Measurements from ENCODE around the gene KRT37.

Gene KRT37

GRCh38 chr17:41453066-41453465 is 28.7 kb upstream of the KRT37 start:
- no CpG with 5 or more reads among the region's 3 CpGs for WGBS (ENCODE audit: insufficient coverage, insufficient read length)
- no peak for DNase-seq (ENCODE audit: low read depth, low spot score)
- Histone ChIP-seq H3K27me3 (ENCODE audit: control insufficient read depth, insufficient read depth, low read length) (no peaks in the 10 kb centered on the region), H3K27ac (ENCODE audit: low read length) (no peak overlapping the region), H3K4me1 (ENCODE audit: control insufficient read depth, insufficient read depth, low read length) (no peaks in the 10 kb centered on the region), H3K4me3 (ENCODE audit: low read length) (no peak overlapping the region), H3K9me3 (ENCODE audit: control insufficient read depth, insufficient read depth, low read length) (no peaks in the 10 kb centered on the region; the same call in 1 of the 2 replicates), H3K36me3 (ENCODE audit: control insufficient read depth, insufficient read depth, low read length) (no peaks in the 10 kb centered on the region)

GRCh38 chr17:41452281-41452680 is 27.9 kb upstream of the KRT37 start:
- H3K4me3 ChIP-seq (ENCODE audit: low read length), result no peak overlapping the region
- no peaks in the 10 kb centered on the region; the same call in 1 of the 2 replicates for H3K9me3 ChIP-seq (ENCODE audit: control insufficient read depth, insufficient read depth, low read length)
- no peaks in the 10 kb centered on the region for H3K27me3 ChIP-seq (ENCODE audit: control insufficient read depth, insufficient read depth, low read length)
- no peak for DNase-seq (ENCODE audit: low read depth, low spot score)
- H3K4me1 ChIP-seq (ENCODE audit: control insufficient read depth, insufficient read depth, low read length), result no peaks in the 10 kb centered on the region
- no peaks in the 10 kb centered on the region for H3K36me3 ChIP-seq (ENCODE audit: control insufficient read depth, insufficient read depth, low read length)
- WGBS (ENCODE audit: insufficient coverage, insufficient read length), result no CpG with 5 or more reads among the region's 4 CpGs
- H3K27ac ChIP-seq (ENCODE audit: low read length), result no peak overlapping the region

GRCh38 chr17:41451154-41451728 is 26.9 kb upstream of the KRT37 start:
- WGBS (ENCODE audit: insufficient coverage, insufficient read length), result 100% methylated on average over 2 of the region's 2 CpGs
- H3K4me3 ChIP-seq (ENCODE audit: low read length), result no peak overlapping the region
- H3K27ac ChIP-seq (ENCODE audit: low read length), result no peak overlapping the region
- no peaks in the 10 kb centered on the region for H3K27me3 ChIP-seq (ENCODE audit: control insufficient read depth, insufficient read depth, low read length)
- no peaks in the 10 kb centered on the region for H3K4me1 ChIP-seq (ENCODE audit: control insufficient read depth, insufficient read depth, low read length)
- no peaks in the 10 kb centered on the region; the same call in 1 of the 2 replicates for H3K9me3 ChIP-seq (ENCODE audit: control insufficient read depth, insufficient read depth, low read length)
- DNase-seq (ENCODE audit: low read depth, low spot score), result no peak
- no peaks in the 10 kb centered on the region for H3K36me3 ChIP-seq (ENCODE audit: control insufficient read depth, insufficient read depth, low read length)

GRCh38 chr17:41449008-41449407 is 24.6 kb upstream of the KRT37 start:
- Histone ChIP-seq H3K4me1 (ENCODE audit: control insufficient read depth, insufficient read depth, low read length) (no peaks in the 10 kb centered on the region), H3K4me3 (ENCODE audit: low read length) (no peak overlapping the region), H3K36me3 (ENCODE audit: control insufficient read depth, insufficient read depth, low read length) (no peaks in the 10 kb centered on the region), H3K27ac (ENCODE audit: low read length) (no peak overlapping the region), H3K9me3 (ENCODE audit: control insufficient read depth, insufficient read depth, low read length) (no peaks in the 10 kb centered on the region; the same call in 1 of the 2 replicates), H3K27me3 (ENCODE audit: control insufficient read depth, insufficient read depth, low read length) (no peaks in the 10 kb centered on the region)
- DNase-seq (ENCODE audit: low read depth, low spot score), result no peak
- no CpG with 5 or more reads among the region's 6 CpGs for WGBS (ENCODE audit: insufficient coverage, insufficient read length)

GRCh38 chr17:41448506-41448905 is 24.1 kb upstream of the KRT37 start:
- H3K27ac ChIP-seq (ENCODE audit: low read length), result no peak overlapping the region
- WGBS (ENCODE audit: insufficient coverage, insufficient read length), result no CpG with 5 or more reads among the region's 2 CpGs
- no peaks in the 10 kb centered on the region; the same call in 1 of the 2 replicates for H3K9me3 ChIP-seq (ENCODE audit: control insufficient read depth, insufficient read depth, low read length)
- H3K27me3 ChIP-seq (ENCODE audit: control insufficient read depth, insufficient read depth, low read length), result no peaks in the 10 kb centered on the region
- no peaks in the 10 kb centered on the region for H3K36me3 ChIP-seq (ENCODE audit: control insufficient read depth, insufficient read depth, low read length)
- no peaks in the 10 kb centered on the region for H3K4me1 ChIP-seq (ENCODE audit: control insufficient read depth, insufficient read depth, low read length)
- no peak for DNase-seq (ENCODE audit: low read depth, low spot score)
- H3K4me3 ChIP-seq (ENCODE audit: low read length), result no peak overlapping the region

GRCh38 chr17:41446806-41447205 is 22.4 kb upstream of the KRT37 start:
- Histone ChIP-seq H3K27ac (ENCODE audit: low read length) (no peak overlapping the region), H3K4me3 (ENCODE audit: low read length) (no peak overlapping the region), H3K36me3 (ENCODE audit: control insufficient read depth, insufficient read depth, low read length) (no peaks in the 10 kb centered on the region), H3K9me3 (ENCODE audit: control insufficient read depth, insufficient read depth, low read length) (no peaks in the 10 kb centered on the region; the same call in 1 of the 2 replicates), H3K4me1 (ENCODE audit: control insufficient read depth, insufficient read depth, low read length) (no peaks in the 10 kb centered on the region), H3K27me3 (ENCODE audit: control insufficient read depth, insufficient read depth, low read length) (no peaks in the 10 kb centered on the region)
- WGBS (ENCODE audit: insufficient coverage, insufficient read length), result no CpG with 5 or more reads among the region's 2 CpGs
- DNase-seq (ENCODE audit: low read depth, low spot score), result no peak

GRCh38 chr17:41444640-41445039 is 20.3 kb upstream of the KRT37 start:
- Histone ChIP-seq H3K4me3 (ENCODE audit: low read length) (no peak overlapping the region), H3K9me3 (ENCODE audit: control insufficient read depth, insufficient read depth, low read length) (no peaks in the 10 kb centered on the region), H3K36me3 (ENCODE audit: control insufficient read depth, insufficient read depth, low read length) (no peaks in the 10 kb centered on the region; the same call in 1 of the 2 replicates), H3K4me1 (ENCODE audit: control insufficient read depth, insufficient read depth, low read length) (no peaks in the 10 kb centered on the region), H3K27me3 (ENCODE audit: control insufficient read depth, insufficient read depth, low read length) (no peaks in the 10 kb centered on the region), H3K27ac (ENCODE audit: low read length) (no peak overlapping the region)
- no CpG with 5 or more reads among the region's 3 CpGs for WGBS (ENCODE audit: insufficient coverage, insufficient read length)
- DNase-seq (ENCODE audit: low read depth, low spot score), result no peak

- Histone ChIP-seq H3K4me3 (ENCODE audit: low read length) (no peak overlapping the region), H3K4me1 (ENCODE audit: control insufficient read depth, insufficient read depth, low read length) (no peaks in the 10 kb centered on the region), H3K9me3 (ENCODE audit: control insufficient read depth, insufficient read depth, low read length) (no peaks in the 10 kb centered on the region), H3K27me3 (ENCODE audit: control insufficient read depth, insufficient read depth, low read length) (no peaks in the 10 kb centered on the region), H3K27ac (ENCODE audit: low read length) (no peak overlapping the region), H3K36me3 (ENCODE audit: control insufficient read depth, insufficient read depth, low read length) (no peaks in the 10 kb centered on the region; the same call in 1 of the 2 replicates)
- DNase-seq (ENCODE audit: low read depth, low spot score), result no peak
- no CpG with 5 or more reads among the region's 1 CpG for WGBS (ENCODE audit: insufficient coverage, insufficient read length)
Measured at GRCh38 chr17:41444186-41444585, 19.8 kb upstream of the KRT37 start.

GRCh38 chr17:41442739-41443138 is 18.4 kb upstream of the KRT37 start:
- DNase-seq (ENCODE audit: low read depth, low spot score), result no peak
- Histone ChIP-seq H3K27ac (ENCODE audit: low read length) (no peak overlapping the region), H3K4me1 (ENCODE audit: control insufficient read depth, insufficient read depth, low read length) (no peaks in the 10 kb centered on the region), H3K9me3 (ENCODE audit: control insufficient read depth, insufficient read depth, low read length) (no peaks in the 10 kb centered on the region), H3K4me3 (ENCODE audit: low read length) (no peak overlapping the region), H3K27me3 (ENCODE audit: control insufficient read depth, insufficient read depth, low read length) (no peaks in the 10 kb centered on the region), H3K36me3 (ENCODE audit: control insufficient read depth, insufficient read depth, low read length) (no peaks in the 10 kb centered on the region; the same call in 1 of the 2 replicates)
- WGBS (ENCODE audit: insufficient coverage, insufficient read length), result no CpG with 5 or more reads among the region's 4 CpGs

- H3K9me3 ChIP-seq (ENCODE audit: control insufficient read depth, insufficient read depth, low read length), result no peaks in the 10 kb centered on the region
Measured at GRCh38 chr17:41440531-41441033, 16.2 kb upstream of the KRT37 start, which contains the start of gene KRT38. KRT38 (minus strand) TSS chr17:41440983; CDS start chr17:41440921, 62 bp downstream.

GRCh38 chr17:41439375-41439774 is 15.0 kb upstream of the KRT37 start:
- DNase-seq (ENCODE audit: low read depth, low spot score), result no peak
- Histone ChIP-seq H3K27ac (ENCODE audit: low read length) (no peak overlapping the region), H3K9me3 (ENCODE audit: control insufficient read depth, insufficient read depth, low read length) (no peaks in the 10 kb centered on the region), H3K4me1 (ENCODE audit: control insufficient read depth, insufficient read depth, low read length) (no peaks in the 10 kb centered on the region), H3K4me3 (ENCODE audit: low read length) (no peak overlapping the region), H3K27me3 (ENCODE audit: control insufficient read depth, insufficient read depth, low read length) (no peaks in the 10 kb centered on the region), H3K36me3 (ENCODE audit: control insufficient read depth, insufficient read depth, low read length) (no peaks in the 10 kb centered on the region; the same call in 1 of the 2 replicates)
- WGBS (ENCODE audit: insufficient coverage, insufficient read length), result no CpG with 5 or more reads among the region's 5 CpGs

More at GRCh38 chr17:41440531-41441033, 16.2 kb upstream of the KRT37 start, which contains the start of gene KRT38:
- WGBS (ENCODE audit: insufficient coverage, insufficient read length), result no CpG with 5 or more reads among the region's 10 CpGs
- no peak within 1 kb of the TSS for H3K27ac ChIP-seq (ENCODE audit: low read length)
- no peaks in the 10 kb centered on the region for H3K27me3 ChIP-seq (ENCODE audit: control insufficient read depth, insufficient read depth, low read length)
- no peaks in the 10 kb centered on the region for H3K4me1 ChIP-seq (ENCODE audit: control insufficient read depth, insufficient read depth, low read length)
- H3K4me3 ChIP-seq (ENCODE audit: low read length), result no peak within 1 kb of the TSS
- no peak for DNase-seq (ENCODE audit: low read depth, low spot score)
- H3K36me3 ChIP-seq (ENCODE audit: control insufficient read depth, insufficient read depth, low read length), result no peaks in the 10 kb centered on the region; the same call in 1 of the 2 replicates
